Measurements from ENCODE around the gene ATXN2. TPM values are rescaled to one million over a fixed set of nuclear protein-coding genes. Genes with fewer than 3 reads are reported as not detected.

ATXN2 gene
- total RNA-seq, 1 donor from 2014 or later, result 49.1 TPM

Small RNAs within 50 kb of the gene (small RNA-seq; reads per million reads assigned to genes)
- not detected for gene RF00066 (ENCODE audit: low replicate concordance)

Other genes with a start within 250 kb of the ATXN2 start
- gene PHETA1, start 230.2 kb downstream of the ATXN2 start, total RNA-seq, result 2.9 TPM
- 7.6 TPM for gene SH2B3, start 193.4 kb downstream of the ATXN2 start, total RNA-seq
- gene BRAP, start 86.6 kb upstream of the ATXN2 start, total RNA-seq, result 13.8 TPM
- 21.8 TPM for gene ACAD10, start 86.7 kb upstream of the ATXN2 start, total RNA-seq
- gene ALDH2, start 167.6 kb upstream of the ATXN2 start, total RNA-seq, result 34.2 TPM
- 30.6 TPM for gene MAPKAPK5, start 242.9 kb upstream of the ATXN2 start, total RNA-seq

All from skin of body (tissue), 2 donors.